HS-27A (cell line): ENCODE results near the gene SLC26A9.
"Not testable (repeated sequence)": the region's sequence is repeated elsewhere in the genome, so short reads cannot be mapped to it uniquely, and the experiment has no call there.

Experiments
- DNase-seq: peaks from one replicate; pipeline ENCODE4 v3.0.0-alpha.2; 2012; ENCODE audit warnings: low read depth, missing footprints

The SLC26A9 gene

DNA sequence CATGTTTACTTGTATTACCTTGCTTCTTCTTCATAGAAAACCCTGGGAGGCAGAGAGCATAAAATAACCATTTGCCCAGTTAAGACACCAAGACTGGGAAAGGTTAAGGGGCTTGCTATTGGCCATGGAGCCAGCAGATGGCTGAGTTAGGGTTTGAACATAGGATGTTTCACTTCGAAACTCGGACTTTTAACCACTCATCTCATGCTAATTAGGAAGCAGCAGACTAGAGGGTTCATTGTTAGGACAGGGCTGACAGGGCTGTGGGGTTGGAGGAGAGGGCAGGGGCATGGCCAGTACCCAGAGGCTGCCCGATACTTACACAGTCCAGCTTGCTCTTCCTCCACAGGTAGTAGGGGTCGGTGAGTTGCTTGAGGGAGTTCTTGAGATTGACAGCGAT lies 17.0 kb downstream of the SLC26A9 start:
- no peak for DNase-seq

DNA sequence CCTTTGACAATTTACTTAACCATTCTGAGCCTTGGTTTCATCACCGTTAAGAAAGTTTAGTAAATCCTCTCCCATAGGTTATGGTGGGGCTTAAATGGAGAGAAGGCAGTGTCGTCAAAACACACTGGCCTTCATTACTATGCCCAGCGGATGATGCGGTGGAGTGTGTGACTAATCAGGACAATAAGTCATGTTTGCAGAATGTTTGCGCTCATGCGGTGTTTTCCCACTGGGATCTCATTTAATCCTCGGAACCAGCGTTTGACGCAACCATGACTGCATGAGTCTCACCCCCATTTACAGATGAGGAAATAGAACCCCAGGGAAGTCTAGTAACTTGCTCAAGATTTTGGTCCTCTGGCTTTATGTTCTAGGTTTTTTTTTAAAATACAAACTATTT lies 17.5 kb downstream of the SLC26A9 start:
- DNase-seq, result no peak

DNA sequence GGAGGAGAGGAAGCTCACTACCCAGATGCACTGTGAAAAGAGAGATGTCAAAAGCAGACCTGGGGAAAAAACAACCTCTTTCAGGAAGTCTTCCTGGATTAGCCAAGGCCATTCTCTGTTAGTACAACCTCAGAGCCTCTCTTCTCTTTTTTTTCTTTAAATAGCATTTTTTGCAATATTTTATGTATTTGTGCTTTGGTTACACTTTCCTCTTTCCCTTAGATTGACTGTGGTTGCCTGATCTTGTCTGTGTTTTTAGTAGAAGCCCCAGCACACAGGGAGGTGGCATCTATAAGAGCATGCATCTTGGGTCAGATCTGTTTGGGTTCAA lies 18.8 kb downstream of the SLC26A9 start:
- no peak for DNase-seq

DNA sequence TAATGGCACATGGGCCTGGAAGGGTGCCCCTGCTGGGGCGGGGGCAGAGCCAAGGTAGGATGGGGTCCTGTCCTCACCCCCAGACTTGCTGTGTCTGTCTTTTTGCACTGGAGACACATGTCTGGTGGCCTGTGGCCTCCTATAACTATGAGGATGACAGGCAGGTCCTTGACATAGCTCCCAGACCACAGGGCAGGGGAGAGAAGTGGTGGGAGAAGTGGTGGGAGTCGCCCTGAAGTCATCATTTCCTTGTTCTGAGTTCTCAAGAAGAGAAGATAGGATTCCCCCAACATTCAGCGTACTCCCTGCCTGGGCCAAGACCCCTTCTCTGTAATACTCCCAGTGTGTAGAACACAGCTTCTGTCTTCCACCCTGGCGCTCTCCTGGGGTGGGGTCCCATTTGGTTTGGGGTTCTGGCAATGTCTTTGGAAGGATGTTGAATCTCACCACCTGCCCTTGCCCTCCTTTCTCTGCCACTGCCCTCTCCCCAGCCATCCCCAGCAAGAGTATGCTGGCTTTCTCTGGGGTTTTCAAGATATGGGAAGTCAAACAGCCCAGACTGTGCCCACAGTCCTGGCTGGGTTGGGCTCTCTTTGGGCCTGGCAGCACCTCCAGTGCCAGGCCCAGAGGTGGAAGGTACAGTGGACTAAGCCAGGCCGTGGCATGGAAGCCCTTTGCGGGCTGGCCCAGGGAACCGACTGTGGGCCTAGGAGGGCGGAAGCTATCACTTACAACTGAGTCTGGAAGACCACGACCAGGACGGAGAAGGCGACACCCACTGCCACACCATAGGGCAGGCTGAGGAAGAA lies 19.4 kb downstream of the SLC26A9 start:
- DNase-seq, result no peak

DNA sequence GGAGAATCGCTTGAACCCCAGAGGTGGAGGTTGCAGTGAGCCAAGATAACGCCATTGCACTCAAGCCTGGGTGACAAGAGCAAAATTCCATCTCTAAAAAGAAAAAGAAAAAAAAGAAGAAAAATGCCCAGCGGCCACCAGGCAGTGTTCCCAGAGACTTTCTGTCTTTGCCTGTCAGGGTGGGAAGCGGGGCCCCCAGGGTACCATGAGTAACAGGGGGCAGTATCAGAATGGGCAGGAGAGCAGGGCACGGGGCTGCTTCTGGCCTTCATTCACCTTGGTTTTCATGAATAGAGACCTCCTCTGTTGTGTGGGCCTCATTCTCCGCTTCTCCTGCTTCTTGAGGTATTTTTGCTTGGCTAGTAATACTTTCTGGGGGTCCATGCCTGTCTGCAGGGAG lies 20.4 kb downstream of the SLC26A9 start:
- no peak for DNase-seq

DNA sequence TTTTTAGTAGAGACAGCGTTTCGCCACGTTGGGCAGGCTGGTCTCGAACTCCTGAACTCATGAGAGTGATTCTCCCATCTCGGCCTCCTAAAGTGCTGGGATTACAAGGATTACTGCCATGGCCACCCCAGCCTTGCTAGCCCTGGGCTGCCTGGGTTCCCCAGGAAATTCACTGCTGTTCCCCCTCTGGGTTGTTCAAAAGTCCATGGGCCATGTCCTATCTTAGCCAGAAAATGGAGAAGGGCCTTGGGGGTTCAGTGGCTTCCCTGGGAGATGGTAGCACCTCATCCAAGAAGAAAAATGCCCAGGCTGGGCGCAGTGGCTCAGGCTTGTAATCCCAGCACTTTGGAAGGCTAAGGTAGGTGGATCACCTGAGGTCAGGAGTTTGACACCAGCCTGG lies 20.9 kb downstream of the SLC26A9 start:
- no peak for DNase-seq

DNA sequence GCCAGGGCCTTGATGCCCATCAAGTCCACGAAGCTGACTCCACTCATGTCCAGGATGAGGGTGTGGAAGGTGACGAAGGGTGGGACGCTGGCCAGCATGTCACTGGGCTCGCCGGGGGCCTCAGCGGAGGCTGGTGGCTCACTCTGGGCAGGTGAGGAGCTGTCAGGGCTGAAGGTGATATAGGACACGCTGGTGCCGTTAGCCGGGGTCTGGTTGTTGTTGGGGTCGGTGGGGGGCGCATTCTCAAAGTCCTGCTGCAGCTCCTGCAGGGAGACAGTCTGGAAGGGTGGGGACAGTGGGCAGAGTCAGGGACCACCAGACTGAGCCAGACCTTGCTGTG lies 21.7 kb downstream of the SLC26A9 start:
- DNase-seq, result no peak

DNA sequence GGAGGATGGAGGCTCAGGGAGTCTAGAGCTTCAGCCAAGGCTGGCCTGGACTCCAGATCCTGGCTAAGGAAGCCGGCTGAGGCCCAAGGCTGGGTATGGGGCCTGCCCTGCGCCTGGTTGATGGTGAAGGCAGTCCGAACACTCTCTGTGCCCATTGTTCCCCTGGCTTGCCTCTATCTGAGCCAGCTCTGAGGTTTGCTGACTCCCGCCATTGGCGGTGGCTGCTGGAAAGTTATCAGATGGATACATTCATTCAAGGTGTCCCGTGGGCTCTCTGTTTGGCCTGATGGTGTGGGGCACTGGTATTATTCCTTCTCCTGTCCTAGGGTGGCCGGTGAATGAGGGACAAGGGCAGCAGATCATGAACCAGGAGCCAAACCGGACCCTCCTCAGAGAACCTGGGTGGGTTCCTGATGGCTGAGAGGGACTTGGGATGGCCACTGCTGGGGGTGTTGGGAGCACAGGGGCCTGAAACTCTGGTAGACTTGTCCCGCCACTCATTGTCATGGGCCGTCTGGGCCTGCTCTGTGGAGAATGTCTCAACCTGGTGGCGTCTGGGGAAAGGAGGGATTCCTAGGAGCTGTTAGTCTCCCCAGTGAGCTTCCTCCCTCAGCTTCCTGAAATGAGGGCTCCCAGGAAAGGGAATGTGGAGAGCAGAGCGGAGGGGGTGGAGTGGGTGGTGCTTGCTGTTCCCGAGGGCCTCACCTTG lies 22.2 kb downstream of the SLC26A9 start:
- DNase-seq, result no peak

DNA sequence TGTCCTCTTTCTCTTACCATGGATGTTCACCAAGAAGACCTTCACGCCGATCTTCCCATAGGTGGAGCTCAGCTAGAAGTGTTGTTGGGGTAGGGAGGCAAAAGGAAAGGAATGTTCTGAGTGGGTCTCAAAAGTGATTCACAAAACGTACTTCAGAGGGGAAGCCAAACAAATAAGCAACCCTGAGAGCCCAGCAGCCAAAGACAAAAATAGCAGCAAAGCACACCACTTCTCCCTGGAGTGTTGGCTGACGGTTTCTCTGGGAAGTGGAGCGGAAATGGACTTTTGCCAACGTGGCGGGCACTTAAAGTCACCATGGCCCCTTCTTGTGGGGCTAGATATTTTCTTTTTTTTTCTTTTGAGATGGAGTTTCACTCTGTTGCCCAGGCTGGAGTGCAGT lies 23.1 kb downstream of the SLC26A9 start:
- DNase-seq, result no peak

DNA sequence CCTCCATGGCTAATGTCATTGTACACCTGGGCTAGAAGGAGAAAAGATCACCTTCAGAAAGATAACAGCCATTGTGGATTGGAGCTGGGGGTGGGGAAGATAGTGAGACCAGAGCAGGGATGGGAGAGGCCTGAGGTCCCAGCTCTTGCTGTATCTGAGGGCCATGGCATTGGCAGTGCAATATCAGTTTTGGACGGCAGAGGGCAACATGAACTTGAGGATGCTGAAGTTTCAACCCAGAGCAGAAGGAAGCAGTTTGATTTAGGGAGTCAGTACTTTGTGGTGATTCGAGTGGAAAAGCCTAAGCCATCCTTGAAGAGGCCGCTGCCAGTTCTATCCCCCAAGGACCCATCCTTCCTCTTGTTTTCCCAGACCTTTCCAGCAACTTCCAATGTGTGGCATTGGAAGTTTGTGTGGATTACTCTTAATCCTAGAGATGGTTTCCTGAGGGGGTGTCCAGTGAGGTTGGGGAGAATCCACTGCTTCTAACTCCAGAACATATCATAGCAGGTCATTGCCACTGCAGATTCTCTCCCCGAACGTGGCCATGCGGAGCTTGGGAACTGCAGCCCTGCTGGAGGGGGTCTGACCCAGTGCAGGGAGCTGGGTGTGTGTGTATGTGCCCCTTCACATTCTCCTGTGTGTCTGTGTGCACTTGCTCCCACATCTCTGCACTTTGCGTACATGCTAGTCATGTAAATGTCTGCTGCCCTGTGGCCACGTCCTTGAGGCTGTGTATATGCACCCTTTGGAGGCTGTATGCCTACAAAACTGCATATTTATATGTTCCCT lies 24.1 kb downstream of the SLC26A9 start:
- DNase-seq, result no peak

DNA sequence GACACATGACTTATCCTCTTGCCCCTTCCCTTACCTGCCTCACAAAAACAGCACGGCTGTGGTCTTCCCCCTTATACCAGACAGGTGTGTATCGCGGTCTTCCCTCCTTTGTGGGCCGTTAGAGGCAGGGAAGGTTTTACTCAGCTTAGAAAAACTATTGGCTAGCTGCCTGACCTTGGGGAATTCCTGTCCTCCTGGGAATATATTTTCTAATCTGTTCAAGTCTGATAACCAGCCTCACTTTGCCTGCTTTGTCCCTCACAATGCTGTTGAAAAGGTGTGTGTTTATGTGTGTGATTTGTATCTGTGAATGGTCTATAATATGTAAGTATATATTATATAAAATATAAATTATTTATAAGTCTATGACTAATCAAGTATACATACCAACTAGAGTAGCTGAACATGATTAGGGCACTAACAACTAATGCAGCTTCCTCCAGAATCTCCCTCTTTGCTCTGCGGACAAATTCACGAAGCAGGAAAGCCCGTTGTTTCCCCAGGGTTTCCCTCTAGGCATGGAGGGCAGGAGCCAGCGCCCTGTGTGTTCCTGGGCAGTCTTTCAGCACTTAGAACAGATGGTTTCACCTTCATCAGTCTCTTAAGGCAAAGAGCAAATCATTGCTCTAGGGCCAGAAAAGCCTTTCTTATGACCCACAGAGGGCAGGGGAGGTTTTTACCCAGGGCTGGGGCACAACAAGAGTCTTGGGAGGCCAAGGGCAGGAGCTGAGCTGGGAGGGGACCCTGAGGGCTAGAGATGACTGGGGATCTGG lies 25.6 kb downstream of the SLC26A9 start:
- no peak for DNase-seq

DNA sequence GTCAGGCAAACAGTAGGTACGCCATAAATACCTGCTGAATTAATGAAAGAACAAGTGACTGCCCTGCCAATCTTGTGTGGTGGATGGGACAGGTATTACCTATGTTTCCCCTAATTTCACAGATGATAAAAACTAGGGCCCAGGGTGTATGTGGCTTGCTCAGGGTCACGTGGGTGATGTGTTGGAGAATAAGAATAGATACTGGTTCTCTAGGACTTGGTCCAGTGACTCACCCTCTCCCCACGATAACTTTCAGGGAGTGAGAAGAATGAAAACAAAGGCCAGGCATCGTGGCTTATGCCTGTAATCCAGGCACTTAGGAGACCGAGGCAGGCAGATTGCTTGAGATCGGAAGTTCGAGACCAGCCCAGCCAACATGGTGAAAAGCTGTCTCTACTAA lies 26.7 kb downstream of the SLC26A9 start:
- no peak for DNase-seq

DNA sequence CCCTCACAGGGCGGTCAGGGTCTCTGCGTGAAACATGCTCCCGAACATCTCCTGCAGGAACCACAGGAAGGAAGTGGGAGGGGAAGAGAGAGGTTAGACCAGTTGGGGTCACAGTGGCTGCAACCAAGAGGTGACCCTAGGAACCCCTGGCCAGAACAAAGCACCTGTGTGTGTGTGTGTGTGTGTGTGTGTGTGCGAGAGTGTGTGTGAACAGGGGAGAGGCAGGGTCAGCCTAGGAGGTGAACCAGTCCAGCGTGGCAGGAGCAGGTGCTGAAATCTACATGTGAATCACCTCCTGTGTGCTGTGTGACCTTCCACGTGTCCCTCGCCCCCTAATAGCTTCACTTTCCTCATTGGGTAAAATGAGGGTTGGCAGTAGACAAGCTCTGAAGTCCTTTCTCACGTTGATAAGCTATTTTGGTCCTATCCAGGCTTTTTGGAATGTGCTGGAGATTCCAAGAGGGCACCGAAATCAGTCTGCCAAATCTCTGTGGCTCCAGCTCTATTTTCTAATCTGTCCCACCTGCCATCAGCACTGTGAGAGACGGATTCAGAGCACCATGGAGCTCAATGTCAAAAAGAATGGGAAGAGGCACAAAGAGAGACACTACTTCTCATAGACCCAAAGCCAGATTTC lies 27.8 kb downstream of the SLC26A9 start:
- no peak for DNase-seq

DNA sequence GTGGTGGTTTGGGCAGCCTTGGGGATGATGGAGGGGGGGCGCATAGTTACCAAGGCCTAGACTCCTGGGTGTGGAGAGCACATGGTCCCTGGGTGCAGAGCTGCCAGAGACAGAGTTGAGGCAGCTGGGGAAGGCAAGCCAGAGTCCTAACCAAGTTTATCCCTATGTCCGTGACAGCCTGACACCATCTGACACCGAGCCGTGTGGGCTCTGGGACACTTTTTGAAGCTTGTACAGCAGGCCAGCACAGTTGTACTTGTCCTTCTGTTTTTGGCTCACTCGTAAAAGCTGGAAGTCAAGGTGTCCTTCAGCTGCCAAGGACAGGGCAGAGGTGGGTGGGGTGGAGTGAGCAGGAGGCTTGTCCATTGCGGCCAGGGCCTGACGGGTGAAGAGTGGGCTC lies 28.5 kb downstream of the SLC26A9 start:
- DNase-seq, result no peak

DNA sequence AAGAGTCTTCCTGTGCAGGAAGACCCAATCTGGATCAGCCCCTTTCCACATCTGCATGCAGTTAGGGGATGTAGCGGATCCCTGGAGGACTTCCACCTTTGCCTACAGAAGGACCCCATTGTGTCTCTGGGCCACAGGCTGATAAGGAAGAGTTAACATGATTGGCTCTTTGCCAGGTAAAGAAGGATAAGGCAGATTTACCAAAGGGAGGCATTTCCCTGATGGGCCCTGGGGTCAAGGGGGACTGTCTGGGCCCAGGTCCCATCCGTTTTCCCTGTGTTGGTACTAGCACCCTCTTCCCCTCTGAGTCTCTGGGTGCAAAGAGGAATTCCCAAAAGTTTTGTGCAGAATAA lies 29.1 kb downstream of the SLC26A9 start:
- no peak for DNase-seq

DNA sequence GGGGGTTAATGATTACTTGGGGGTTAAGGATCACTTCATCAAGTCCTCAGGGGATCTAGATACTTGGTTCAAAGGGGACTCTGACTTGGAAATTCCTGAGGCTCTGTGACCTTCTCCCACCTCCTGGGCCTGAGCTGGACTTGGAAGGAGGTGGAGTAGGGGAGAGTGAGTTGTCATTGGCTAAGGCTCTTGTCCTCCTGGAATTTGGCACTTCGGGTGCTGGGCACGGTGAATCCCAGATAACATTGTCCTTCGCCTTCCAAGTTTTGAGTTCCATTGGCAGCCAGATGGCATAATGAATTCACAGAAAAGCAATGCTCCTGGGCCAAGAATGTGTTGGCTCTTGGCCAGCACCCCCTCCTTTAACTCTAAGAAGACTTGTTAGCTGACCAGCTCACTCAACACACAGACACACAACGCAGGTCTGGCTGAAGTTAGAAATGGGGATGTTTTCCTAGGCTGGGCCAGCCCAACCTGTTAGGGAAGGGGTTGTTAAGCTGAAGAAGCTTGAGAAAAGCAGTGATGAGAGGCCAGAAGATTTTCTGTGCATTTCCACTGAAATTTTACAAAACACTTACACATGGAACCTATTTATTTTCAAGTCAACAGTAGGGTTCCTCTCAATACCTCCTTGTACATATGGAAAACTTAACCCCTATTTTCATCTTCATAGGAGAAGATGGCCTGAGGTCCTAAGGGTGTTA lies 29.7 kb downstream of the SLC26A9 start:
- DNase-seq, result peak; percentile 67

DNA sequence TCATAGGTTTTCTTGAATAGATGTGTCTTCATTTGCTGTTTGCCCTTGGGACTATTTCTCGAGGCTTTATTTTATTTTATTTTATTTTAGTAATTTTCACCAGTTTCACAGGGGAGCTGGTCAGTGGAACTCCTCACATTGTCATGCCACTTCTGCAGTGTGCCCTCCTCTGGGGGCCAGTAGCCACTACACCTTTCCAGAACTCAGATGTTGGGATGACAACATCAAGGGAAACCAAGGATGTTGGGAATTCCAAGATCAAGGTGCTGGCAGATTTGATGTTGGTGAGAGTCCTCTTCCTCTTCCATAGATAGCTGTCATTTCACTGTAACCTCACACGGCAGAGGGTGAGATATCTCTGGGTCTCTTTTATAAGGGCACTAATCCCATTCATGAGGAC lies 35.5 kb downstream of the SLC26A9 start:
- no peak for DNase-seq

DNA sequence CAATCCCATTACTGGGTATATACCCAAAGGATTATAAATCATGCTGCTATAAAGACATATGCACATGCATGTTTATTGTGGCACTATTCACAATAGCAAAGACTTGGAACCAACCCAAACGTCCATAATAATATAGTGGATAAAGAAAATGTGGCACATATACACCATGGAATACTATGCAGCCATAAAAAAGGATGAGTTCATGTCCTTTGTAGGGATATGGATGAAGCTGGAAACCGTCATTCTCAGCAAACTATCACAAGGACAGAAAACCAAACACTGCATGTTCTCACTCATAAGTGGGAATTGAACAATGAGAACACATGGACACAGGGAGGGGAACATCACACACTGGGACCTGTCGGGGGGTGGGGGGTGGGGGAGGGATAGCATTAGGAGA lies 38.2 kb downstream of the SLC26A9 start:
- not testable (repeated sequence) for DNase-seq

DNA sequence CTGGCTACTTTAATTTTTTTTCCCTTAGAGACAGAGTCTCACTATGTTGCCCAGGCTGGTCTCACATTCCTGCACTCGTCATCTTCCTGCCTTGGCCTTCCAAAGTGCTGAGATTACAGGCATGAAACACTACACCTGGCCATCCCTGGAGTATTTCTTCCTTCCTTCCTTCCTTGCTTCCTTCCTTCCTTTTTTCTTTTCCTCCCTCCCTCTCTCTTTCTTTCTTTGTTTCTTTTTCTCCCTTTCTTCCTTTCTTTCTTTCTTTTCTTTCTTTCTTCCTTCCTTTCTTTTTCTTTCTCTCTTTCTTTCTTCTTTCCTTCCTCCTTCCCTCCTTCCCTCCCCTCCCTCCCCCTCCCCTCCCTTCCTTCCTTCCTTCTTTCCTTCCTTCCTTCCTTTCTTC lies 46.9 kb downstream of the SLC26A9 start:
- DNase-seq, result no peak

DNA sequence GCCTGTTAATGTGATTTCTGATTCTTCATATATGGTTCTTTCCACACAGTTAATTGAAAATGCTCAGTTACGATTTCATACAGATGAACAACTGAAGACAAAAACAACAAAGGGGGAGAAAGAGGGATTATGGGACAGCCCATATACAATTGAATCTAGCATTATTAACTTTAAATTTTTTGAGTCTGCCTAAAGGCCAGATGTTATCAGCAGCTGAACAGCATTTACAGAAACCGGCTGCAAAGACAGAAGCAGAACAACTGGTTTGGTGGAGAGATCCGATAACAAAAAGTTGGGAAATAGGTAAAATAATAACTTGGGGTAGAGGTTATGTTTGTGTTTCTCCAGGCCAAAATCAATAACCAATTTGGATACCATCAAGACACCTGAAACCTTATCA lies 49.1 kb downstream of the SLC26A9 start:
- not testable (repeated sequence) for DNase-seq

DNA sequence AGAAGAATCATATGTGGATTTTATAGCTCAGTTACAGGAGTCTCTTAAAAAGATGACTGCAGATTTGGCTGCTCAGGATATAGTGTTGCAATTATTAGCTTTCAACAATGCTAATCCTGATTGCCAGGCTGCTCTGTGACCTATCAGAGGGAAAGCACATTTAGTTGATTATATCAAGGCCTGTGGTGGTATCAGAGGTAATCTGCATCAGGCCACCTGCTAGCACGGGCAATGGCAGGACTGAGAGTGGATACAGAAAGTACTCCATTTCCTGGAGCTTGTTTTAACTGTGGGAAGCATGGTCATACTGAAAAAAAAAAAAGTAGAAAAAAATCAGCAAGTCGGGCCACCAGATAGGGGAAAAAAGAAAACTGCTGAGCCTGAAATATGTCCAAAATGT lies 51.1 kb downstream of the SLC26A9 start:
- DNase-seq, result not testable (repeated sequence)
